SK-N-SH treated with all-trans-retinoic acid at 6 μM for 48 hours (cell line): Measurements from ENCODE around the gene PEAK3.

Experiments used
- ATAC-seq: fragments of 200-7000 bp; cut with Tn5 transposase; 3 replicates; pipeline ENCODE4 v1.9.1; 2020; ENCODE audit warnings: mild to moderate bottlenecking, moderate library complexity
- ARNTL ChIP-seq: fragments of 450-650 bp; formaldehyde crosslinking; IDR thresholded peaks from 2 replicates; pipeline ENCODE4 v1.5.0; 2020; ENCODE audit warnings: low read depth, mild to moderate bottlenecking, moderate library complexity, borderline replicate concordance
- BACH2 ChIP-seq: fragments of 250-450 bp; sonication (Bioruptor Pico); IDR thresholded peaks from 2 replicates; pipeline ENCODE4 v1.9.0; 2021; ENCODE audit warnings: mild to moderate bottlenecking, borderline replicate concordance
- CREB5 ChIP-seq: fragments of 250-450 bp; sonication (Bioruptor Pico); IDR thresholded peaks from 2 replicates; pipeline ENCODE4 v1.5.1; 2020; ENCODE audit warnings: low read depth, mild to moderate bottlenecking, moderate library complexity
- CSDC2 ChIP-seq: fragments of 250-450 bp; sonication (Bioruptor Pico); IDR thresholded peaks from 2 replicates; pipeline ENCODE4 v1.5.0; 2020; ENCODE audit warnings: mild to moderate bottlenecking, moderate library complexity
- ESRRG ChIP-seq: fragments of 250-450 bp; sonication (Bioruptor Pico); IDR thresholded peaks from 2 replicates; pipeline ENCODE4 v1.6.1; 2021; ENCODE audit warnings: mild to moderate bottlenecking
- GLIS3 ChIP-seq: fragments of 250-450 bp; sonication (Bioruptor Pico); IDR thresholded peaks from 2 replicates; pipeline ENCODE4 v1.5.0; 2020; ENCODE audit warnings: mild to moderate bottlenecking, moderate library complexity
- ISL1 ChIP-seq: fragments of 250-450 bp; sonication (Bioruptor Pico); IDR thresholded peaks from 2 replicates; pipeline ENCODE4 v2.1.2; 2022; ENCODE audit warnings: mild to moderate bottlenecking, moderate library complexity
- OSR1 ChIP-seq: fragments of 250-450 bp; sonication (Bioruptor Pico); IDR thresholded peaks from 2 replicates; pipeline ENCODE4 v1.8.0; 2022; ENCODE audit warnings: moderate library complexity, mild to moderate bottlenecking, inconsistent platforms
- PPARA ChIP-seq: fragments of 250-450 bp; sonication (Bioruptor Pico); IDR thresholded peaks from 2 replicates; pipeline ENCODE4 v1.5.0; 2020; ENCODE audit warnings: mild to moderate bottlenecking, borderline replicate concordance
- RARB ChIP-seq: fragments of 250-450 bp; sonication (Bioruptor Pico); IDR thresholded peaks from 2 replicates; pipeline ENCODE4 v1.8.0; 2021; ENCODE audit warnings: mild to moderate bottlenecking, moderate library complexity
- SNAI2 ChIP-seq: fragments of 250-450 bp; sonication (Bioruptor Pico); IDR thresholded peaks from 2 replicates; pipeline ENCODE4 v1.5.0; 2020; ENCODE audit warnings: mild to moderate bottlenecking, moderate library complexity
- TCF4 ChIP-seq: fragments of 250-450 bp; sonication (Bioruptor Pico); IDR thresholded peaks from 2 replicates; pipeline ENCODE4 v1.8.0; 2021; ENCODE audit warnings: mild to moderate bottlenecking, moderate library complexity, borderline replicate concordance
- TOX ChIP-seq: fragments of 250-450 bp; sonication (Bioruptor Pico); IDR thresholded peaks from 2 replicates; pipeline ENCODE4 v1.8.0; 2021; ENCODE audit warnings: mild to moderate bottlenecking, moderate library complexity, borderline replicate concordance
- ZC3H10 ChIP-seq: fragments of 250-450 bp; sonication (Bioruptor Pico); IDR thresholded peaks from 2 replicates; pipeline ENCODE4 v1.5.1; 2021; ENCODE audit warnings: mild to moderate bottlenecking, moderate library complexity
- ZFP3 ChIP-seq: fragments of 250-450 bp; sonication (Bioruptor Pico); IDR thresholded peaks from 2 replicates; pipeline ENCODE4 v1.5.0; 2020; ENCODE audit warnings: mild to moderate bottlenecking, moderate library complexity
- ZFP30 ChIP-seq: fragments of 450-650 bp; formaldehyde crosslinking; IDR thresholded peaks from 2 replicates; pipeline ENCODE4 v1.5.0; 2022; ENCODE audit warnings: mild to moderate bottlenecking, moderate library complexity
- ZNF565 ChIP-seq: fragments of 450-650 bp; formaldehyde crosslinking; conservative IDR thresholded peaks from 2 replicates; pipeline ENCODE4 v1.5.0; 2020; ENCODE audit warnings: low read depth, mild to moderate bottlenecking, moderate library complexity
- ZNF70 ChIP-seq: fragments of 450-650 bp; formaldehyde crosslinking; IDR thresholded peaks from 2 replicates; pipeline ENCODE4 v1.5.0; 2020; ENCODE audit warnings: mild to moderate bottlenecking, moderate library complexity
- ZNF8 ChIP-seq: fragments of 450-650 bp; formaldehyde crosslinking; IDR thresholded peaks from 2 replicates; pipeline ENCODE4 v1.5.0; 2020; ENCODE audit warnings: mild to moderate bottlenecking, moderate library complexity
- TF ChIP-seq, protein P1 (sequence below): fragments of 250-450 bp; sonication (Bioruptor Pico); IDR thresholded peaks from 2 replicates; pipeline ENCODE4 v1.8.0; 2021; ENCODE audit warnings: low read depth, mild to moderate bottlenecking, moderate library complexity, borderline replicate concordance
- TF ChIP-seq, protein P2 (sequence below): fragments of 250-450 bp; sonication (Bioruptor Pico); IDR thresholded peaks from 2 replicates; pipeline ENCODE4 v1.5.0; 2020; ENCODE audit warnings: mild to moderate bottlenecking, moderate library complexity
- TF ChIP-seq, protein P3 (sequence below): fragments of 250-450 bp; sonication (Bioruptor Pico); IDR thresholded peaks from 2 replicates; pipeline ENCODE4 v1.8.0; 2020; ENCODE audit warnings: mild to moderate bottlenecking, moderate library complexity, borderline replicate concordance

PEAK3 gene

DNA sequence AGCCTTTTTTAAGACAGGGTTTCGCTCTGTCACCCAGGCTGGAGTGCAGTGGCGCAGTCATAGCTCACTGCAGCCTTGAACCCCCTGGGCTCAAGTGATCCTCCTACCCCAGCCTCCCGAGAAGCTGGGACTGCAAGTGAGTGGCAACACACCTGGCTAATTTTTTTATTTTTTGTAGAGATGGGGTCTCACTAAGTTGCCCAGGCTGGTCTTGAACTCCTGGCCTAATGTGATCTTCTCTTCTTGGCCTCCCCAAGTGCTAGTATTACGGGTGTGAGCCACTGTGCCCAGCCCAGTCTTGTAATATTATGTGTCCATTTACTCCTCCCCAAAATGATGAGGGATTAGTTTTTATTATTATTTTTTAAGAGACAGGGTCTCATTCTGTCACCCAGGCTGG lies 29.1 kb upstream of the PEAK3 start:
- TF ChIP-seq, protein P1, sequence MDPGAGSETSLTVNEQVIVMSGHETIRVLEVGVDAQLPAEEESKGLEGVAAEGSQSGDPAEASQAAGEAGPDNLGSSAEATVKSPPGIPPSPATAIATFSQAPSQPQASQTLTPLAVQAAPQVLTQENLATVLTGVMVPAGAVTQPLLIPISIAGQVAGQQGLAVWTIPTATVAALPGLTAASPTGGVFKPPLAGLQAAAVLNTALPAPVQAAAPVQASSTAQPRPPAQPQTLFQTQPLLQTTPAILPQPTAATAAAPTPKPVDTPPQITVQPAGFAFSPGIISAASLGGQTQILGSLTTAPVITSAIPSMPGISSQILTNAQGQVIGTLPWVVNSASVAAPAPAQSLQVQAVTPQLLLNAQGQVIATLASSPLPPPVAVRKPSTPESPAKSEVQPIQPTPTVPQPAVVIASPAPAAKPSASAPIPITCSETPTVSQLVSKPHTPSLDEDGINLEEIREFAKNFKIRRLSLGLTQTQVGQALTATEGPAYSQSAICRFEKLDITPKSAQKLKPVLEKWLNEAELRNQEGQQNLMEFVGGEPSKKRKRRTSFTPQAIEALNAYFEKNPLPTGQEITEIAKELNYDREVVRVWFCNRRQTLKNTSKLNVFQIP (CRISPR knock-in tag), result no peak
- TF ChIP-seq ESRRG (CRISPR knock-in tag) (no peak), CSDC2 (CRISPR knock-in tag) (no peak), SNAI2 (no peak), CREB5 (CRISPR knock-in tag) (no peak), ZNF70 (no peak), ZNF565 (no peak), ZNF8 (CRISPR knock-in tag) (no peak), BACH2 (no peak), GLIS3 (CRISPR knock-in tag) (no peak), RARB (no peak), OSR1 (CRISPR knock-in tag) (no peak), ZFP30 (no peak), ARNTL (CRISPR knock-in tag) (no peak)
- TF ChIP-seq, protein P2, sequence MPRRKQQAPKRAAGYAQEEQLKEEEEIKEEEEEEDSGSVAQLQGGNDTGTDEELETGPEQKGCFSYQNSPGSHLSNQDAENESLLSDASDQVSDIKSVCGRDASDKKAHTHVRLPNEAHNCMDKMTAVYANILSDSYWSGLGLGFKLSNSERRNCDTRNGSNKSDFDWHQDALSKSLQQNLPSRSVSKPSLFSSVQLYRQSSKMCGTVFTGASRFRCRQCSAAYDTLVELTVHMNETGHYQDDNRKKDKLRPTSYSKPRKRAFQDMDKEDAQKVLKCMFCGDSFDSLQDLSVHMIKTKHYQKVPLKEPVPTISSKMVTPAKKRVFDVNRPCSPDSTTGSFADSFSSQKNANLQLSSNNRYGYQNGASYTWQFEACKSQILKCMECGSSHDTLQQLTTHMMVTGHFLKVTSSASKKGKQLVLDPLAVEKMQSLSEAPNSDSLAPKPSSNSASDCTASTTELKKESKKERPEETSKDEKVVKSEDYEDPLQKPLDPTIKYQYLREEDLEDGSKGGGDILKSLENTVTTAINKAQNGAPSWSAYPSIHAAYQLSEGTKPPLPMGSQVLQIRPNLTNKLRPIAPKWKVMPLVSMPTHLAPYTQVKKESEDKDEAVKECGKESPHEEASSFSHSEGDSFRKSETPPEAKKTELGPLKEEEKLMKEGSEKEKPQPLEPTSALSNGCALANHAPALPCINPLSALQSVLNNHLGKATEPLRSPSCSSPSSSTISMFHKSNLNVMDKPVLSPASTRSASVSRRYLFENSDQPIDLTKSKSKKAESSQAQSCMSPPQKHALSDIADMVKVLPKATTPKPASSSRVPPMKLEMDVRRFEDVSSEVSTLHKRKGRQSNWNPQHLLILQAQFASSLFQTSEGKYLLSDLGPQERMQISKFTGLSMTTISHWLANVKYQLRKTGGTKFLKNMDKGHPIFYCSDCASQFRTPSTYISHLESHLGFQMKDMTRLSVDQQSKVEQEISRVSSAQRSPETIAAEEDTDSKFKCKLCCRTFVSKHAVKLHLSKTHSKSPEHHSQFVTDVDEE, result no peak
- TF ChIP-seq, protein P3, sequence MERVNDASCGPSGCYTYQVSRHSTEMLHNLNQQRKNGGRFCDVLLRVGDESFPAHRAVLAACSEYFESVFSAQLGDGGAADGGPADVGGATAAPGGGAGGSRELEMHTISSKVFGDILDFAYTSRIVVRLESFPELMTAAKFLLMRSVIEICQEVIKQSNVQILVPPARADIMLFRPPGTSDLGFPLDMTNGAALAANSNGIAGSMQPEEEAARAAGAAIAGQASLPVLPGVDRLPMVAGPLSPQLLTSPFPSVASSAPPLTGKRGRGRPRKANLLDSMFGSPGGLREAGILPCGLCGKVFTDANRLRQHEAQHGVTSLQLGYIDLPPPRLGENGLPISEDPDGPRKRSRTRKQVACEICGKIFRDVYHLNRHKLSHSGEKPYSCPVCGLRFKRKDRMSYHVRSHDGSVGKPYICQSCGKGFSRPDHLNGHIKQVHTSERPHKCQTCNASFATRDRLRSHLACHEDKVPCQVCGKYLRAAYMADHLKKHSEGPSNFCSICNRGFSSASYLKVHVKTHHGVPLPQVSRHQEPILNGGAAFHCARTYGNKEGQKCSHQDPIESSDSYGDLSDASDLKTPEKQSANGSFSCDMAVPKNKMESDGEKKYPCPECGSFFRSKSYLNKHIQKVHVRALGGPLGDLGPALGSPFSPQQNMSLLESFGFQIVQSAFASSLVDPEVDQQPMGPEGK (CRISPR knock-in tag), result no peak
- no peak for ATAC-seq

DNA sequence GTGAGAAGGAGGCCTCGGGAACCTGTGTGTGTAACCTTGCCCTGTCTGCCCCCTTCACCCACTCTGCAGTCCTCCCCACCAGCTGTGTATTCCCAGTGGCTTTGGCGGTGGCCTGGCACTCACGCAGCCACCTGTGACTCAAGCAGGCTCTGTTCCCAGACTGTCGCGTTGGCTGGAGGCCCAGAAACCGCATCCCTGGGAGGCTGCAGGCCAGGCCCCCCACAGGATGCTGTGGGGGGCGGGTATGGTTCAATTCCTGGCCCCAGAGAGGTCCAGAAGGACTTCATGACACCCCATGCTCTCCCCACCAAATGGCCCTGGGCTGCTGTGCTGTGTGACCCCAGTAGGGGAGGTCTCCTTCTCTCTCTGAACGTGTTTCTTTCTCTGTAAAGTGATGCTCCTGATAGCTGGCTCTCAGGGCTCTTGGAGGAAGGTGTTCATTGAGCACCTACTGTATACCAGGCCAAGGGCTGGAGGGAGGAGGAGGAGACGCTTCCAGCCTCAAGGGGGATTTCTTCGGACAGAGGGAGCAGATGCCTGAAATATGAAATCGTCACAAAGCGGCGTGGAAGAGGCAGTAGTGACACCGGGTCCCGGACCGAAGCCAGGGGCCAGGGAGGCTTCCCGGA lies 27.9 kb upstream of the PEAK3 start:
- ATAC-seq, result peak; percentile 31
- TF ChIP-seq OSR1 (CRISPR knock-in tag), result no peak
- no peak for TF ChIP-seq PPARA (CRISPR knock-in tag)
- TF ChIP-seq ZNF70, result no peak
- TF ChIP-seq ZFP3 (CRISPR knock-in tag), result no peak
- no peak for TF ChIP-seq RARB
- peak; percentile 40; the same call in 1 of the 2 replicates for TF ChIP-seq TCF4

GRCh38 chr19:2308114-2308556 lies 26.2 kb upstream of the PEAK3 start, which contains the start of gene LINGO3:
Gene LINGO3, minus strand, starts transcription at chr19:2308154. Its CDS starts 16,378 bp downstream, at chr19:2291776.
- ATAC-seq, result no peak
- TF ChIP-seq TOX (CRISPR knock-in tag) (no peak), ZFP30 (no peak), ZNF8 (CRISPR knock-in tag) (no peak), ISL1 (CRISPR knock-in tag) (no peak), GLIS3 (CRISPR knock-in tag) (no peak), PPARA (CRISPR knock-in tag) (no peak)

GRCh38 chr19:2307518-2308012 lies 25.6 kb upstream of the PEAK3 start:
- TF ChIP-seq, protein P1 (CRISPR knock-in tag), result no peak
- no peak for TF ChIP-seq BACH2
- no peak for TF ChIP-seq ZC3H10 (CRISPR knock-in tag)
- TF ChIP-seq ESRRG (CRISPR knock-in tag), result no peak
- TF ChIP-seq ZNF8 (CRISPR knock-in tag), result no peak
- no peak for TF ChIP-seq PPARA (CRISPR knock-in tag)
- no peak for TF ChIP-seq GLIS3 (CRISPR knock-in tag)
- no peak for TF ChIP-seq CREB5 (CRISPR knock-in tag)
- ATAC-seq, result no peak
